ENCODE results near the gene EXOC1.

GRCh38 chr4:55925241-55925640 is 71.8 kb downstream of the EXOC1 start:
- TF ChIP-seq CTCF (IDR thresholded peaks at IDR 0.05), result no peak
- no peak for TF ChIP-seq POLR2A (IDR thresholded peaks at IDR 0.05)
- no peak for TF ChIP-seq EP300 (IDR thresholded peaks at IDR 0.05)

All from ovary (tissue), 3 donors.